Measurements from ENCODE around the gene TXNRD2. TPM values are rescaled to one million over a fixed set of nuclear protein-coding genes. Genes with fewer than 3 reads are reported as not detected.

TXNRD2 gene
- total RNA-seq, 1 experiment from 2014 or later = 22.9 TPM

DNA sequence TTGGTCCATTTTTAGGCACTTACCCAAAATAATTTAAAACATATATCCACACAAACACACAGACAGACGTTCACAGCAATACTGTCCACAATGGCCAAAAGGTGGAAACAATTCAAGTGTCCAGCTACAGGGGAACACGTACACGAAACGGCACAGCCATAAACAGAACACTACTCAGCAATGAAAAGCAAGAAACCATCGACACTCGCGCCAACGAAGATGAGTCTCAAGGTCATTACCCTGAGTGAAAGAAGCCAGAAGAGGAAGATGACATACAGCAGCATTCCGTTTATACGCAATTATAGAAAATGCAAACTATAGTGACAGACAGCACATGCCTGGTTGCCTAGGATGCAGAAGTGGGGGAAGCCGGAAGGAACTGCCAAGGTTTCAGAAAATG, 13.4 kb downstream of the TXNRD2 start:
- no peak overlapping the region for H2BK12ac ChIP-seq (ENCODE audit: insufficient read length, low read depth, low read length)
- no peak overlapping the region for H3K4ac ChIP-seq (ENCODE audit: low read depth, low read length)
- no peaks in the 10 kb centered on the region for H3K9me3 ChIP-seq (ENCODE audit: control insufficient read depth, low read depth, low read length)
- Mint-ChIP-seq H3K9me3 (no peaks in the 10 kb centered on the region), H3K4me1 (no peaks in the 10 kb centered on the region), H3K4me3 (no peak overlapping the region), H3K27ac (no peak overlapping the region), H3K27me3 (ENCODE audit: low read depth) (peaks cover under 1% of the 10 kb centered on the region; the same call in 1 of the 2 replicates), H3K36me3 (ENCODE audit: insufficient read depth in 1 of 3, low read depth in 3 of 3) (no peaks in the 10 kb centered on the region)
- no peaks in the 10 kb centered on the region for H3K79me2 ChIP-seq (ENCODE audit: insufficient read depth, low read length)
- no peaks in the 10 kb centered on the region; the same call in 1 of the 2 replicates for H3K27me3 ChIP-seq (ENCODE audit: insufficient read depth, low read length)
- no peak overlapping the region for H3K14ac ChIP-seq (ENCODE audit: insufficient read depth, low read length)
- no peak overlapping the region for H3K27ac ChIP-seq (ENCODE audit: insufficient read length, low read depth, low read length)
- H3K4me2 ChIP-seq (ENCODE audit: insufficient read depth, insufficient read length, low read length) = no peak overlapping the region
- no peak for DNase-seq
- no peak overlapping the region for H3K9ac ChIP-seq (ENCODE audit: extremely low read depth, insufficient read length, low read length)
- H3K79me1 ChIP-seq (ENCODE audit: insufficient read depth, low read depth, low read length, poor library complexity, severe bottlenecking) = no peaks in the 10 kb centered on the region
- H4K91ac ChIP-seq (ENCODE audit: insufficient read length, low read depth, low read length) = no peak overlapping the region
- no peaks in the 10 kb centered on the region for H3K4me1 ChIP-seq (ENCODE audit: insufficient read depth, low read length)
- H3K56ac ChIP-seq (ENCODE audit: insufficient read length, low read depth, low read length) = no peak overlapping the region
- H2AFZ ChIP-seq (ENCODE audit: low read length) = no peak overlapping the region
- no peak overlapping the region for H2AK5ac ChIP-seq (ENCODE audit: insufficient read length, low read length)
- H3T11ph ChIP-seq (ENCODE audit: low read length) = no peak overlapping the region
- no peak overlapping the region for H2BK5ac ChIP-seq (ENCODE audit: insufficient read length, low read length)
- TF ChIP-seq CTCF (conservative IDR thresholded peaks at IDR 0.05) = no peak
- H2BK15ac ChIP-seq (ENCODE audit: low read depth, low read length) = no peak overlapping the region
- WGBS (ENCODE audit: extremely low coverage, insufficient read length, low lambda C conversion rate) = no CpG with 5 or more reads among the region's 11 CpGs
- no peaks in the 10 kb centered on the region for H3K23me2 ChIP-seq (ENCODE audit: insufficient read length, low read depth, low read length, poor library complexity, severe bottlenecking)
- no peak overlapping the region for H4K8ac ChIP-seq (replicated peaks; ENCODE audit: insufficient read length, low read depth, low read length)
- H4K5ac ChIP-seq (ENCODE audit: insufficient read length, low read depth, low read length) = no peak overlapping the region
- no peak overlapping the region for H3K18ac ChIP-seq (ENCODE audit: insufficient read length, low read depth, low read length)
- H2BK120ac ChIP-seq (ENCODE audit: low read depth, low read length, poor library complexity, severe bottlenecking) = no peak overlapping the region
- no peak overlapping the region for H2BK20ac ChIP-seq (ENCODE audit: low read depth, low read length, poor library complexity, severe bottlenecking)
- peaks cover 3% of the 10 kb centered on the region for H4K20me1 ChIP-seq (ENCODE audit: control insufficient read depth, insufficient read depth, insufficient read length)
- H3K23ac ChIP-seq (ENCODE audit: insufficient read length, low read depth, low read length) = no peak overlapping the region
